Liver (tissue), 9 donors: ENCODE measurements around the gene STK11. TPM values are rescaled to one million over a fixed set of nuclear protein-coding genes. Genes with fewer than 3 reads are reported as not detected.

Source experiments
- DNase-seq: peaks from one replicate; pipeline ENCODE4 v3.0.0-alpha.2; 2017; ENCODE audit warnings: low spot score
- H3K27ac ChIP-seq, 2 donors: one replicate each; pipeline ENCODE4 v1.7.0; 2013; ENCODE audit warnings: inconsistent platforms in 2 of 2, low read length in 2 of 2, control low read depth in 1 of 2, low read depth in 1 of 2, mild to moderate bottlenecking in 1 of 2
- H3K27me3 ChIP-seq, 4 donors: one replicate each; pipeline versions ENCODE4 v1.6.1 to v1.7.0; 2013; ENCODE audit warnings: low read length in 3 of 4, inconsistent platforms in 1 of 4, mild to moderate bottlenecking in 1 of 4, moderate library complexity in 1 of 4; ENCODE audit not compliant: control insufficient read depth in 4 of 4, insufficient read depth in 4 of 4
- H3K36me3 ChIP-seq, 4 donors: one replicate each; pipeline versions ENCODE4 v1.6.1 to v1.7.0; 2013; ENCODE audit warnings: low read length in 3 of 4, mild to moderate bottlenecking in 3 of 4, low read depth in 1 of 4, moderate library complexity in 1 of 4; ENCODE audit not compliant: control insufficient read depth in 4 of 4, insufficient read depth in 3 of 4
- H3K4me1 ChIP-seq, 4 donors: one replicate each; pipeline versions ENCODE4 v1.6.1 to v1.7.0; 2013; ENCODE audit warnings: low read length in 3 of 4, mild to moderate bottlenecking in 3 of 4, moderate library complexity in 1 of 4; ENCODE audit not compliant: control insufficient read depth in 4 of 4, insufficient read depth in 4 of 4
- H3K4me3 ChIP-seq, 3 donors: one replicate each; pipeline versions ENCODE4 v1.6.1 to v1.7.0; 2013; ENCODE audit warnings: low read length in 3 of 3, control low read depth in 1 of 3, low read depth in 1 of 3, mild to moderate bottlenecking in 1 of 3
- H3K9ac ChIP-seq, 2 donors: one replicate each; pipeline ENCODE4 v1.7.0; 2013; ENCODE audit warnings: low read length in 2 of 2, mild to moderate bottlenecking in 2 of 2, moderate library complexity in 2 of 2, control low read depth in 1 of 2, low read depth in 1 of 2
- H3K9me3 ChIP-seq, 4 donors: one replicate each; pipeline versions ENCODE4 v1.6.1 to v1.7.0; 2013; ENCODE audit warnings: low read length in 3 of 4; ENCODE audit not compliant: control insufficient read depth in 4 of 4
- EGR1 ChIP-seq, 2 donors: IDR thresholded peaks; 2 replicates each; pipeline ENCODE4 v1.6.1; 2016 to 2018; ENCODE audit warnings: antibody characterized with exemption in 2 of 2, low read depth in 2 of 2
- FOXA1 ChIP-seq: IDR thresholded peaks from 2 replicates; pipeline ENCODE4 v1.6.1; 2016; ENCODE audit warnings: antibody characterized with exemption
- FOXA2 ChIP-seq: IDR thresholded peaks from 2 replicates; pipeline ENCODE4 v1.6.1; 2016; ENCODE audit warnings: antibody characterized with exemption
- GABPA ChIP-seq, 2 donors: IDR thresholded peaks in 1 of 2; conservative IDR thresholded peaks in 1 of 2; 2 replicates each; pipeline ENCODE4 v1.6.1; 2016; ENCODE audit warnings: antibody characterized with exemption in 2 of 2, mild to moderate bottlenecking in 1 of 2, moderate library complexity in 1 of 2
- HNF4A ChIP-seq, 2 donors: conservative IDR thresholded peaks; 2 replicates each; pipeline ENCODE4 v1.6.1; 2016; ENCODE audit warnings: antibody characterized with exemption in 2 of 2, mild to moderate bottlenecking in 2 of 2
- HNF4G ChIP-seq: IDR thresholded peaks from 2 replicates; pipeline ENCODE4 v1.6.1; 2016; ENCODE audit warnings: antibody characterized with exemption
- JUND ChIP-seq, 2 donors: IDR thresholded peaks; 2 replicates each; pipeline ENCODE4 v1.6.1; 2016; ENCODE audit warnings: antibody characterized with exemption in 2 of 2
- MAX ChIP-seq: IDR thresholded peaks from 2 replicates; pipeline ENCODE4 v1.6.1; 2016; ENCODE audit warnings: antibody characterized with exemption
- NR2F2 ChIP-seq: IDR thresholded peaks from 2 replicates; pipeline ENCODE4 v1.6.1; 2016; ENCODE audit warnings: antibody characterized with exemption
- RAD21 ChIP-seq, 2 donors: IDR thresholded peaks; 2 replicates each; pipeline ENCODE4 v1.6.1; 2016; ENCODE audit warnings: antibody characterized with exemption in 2 of 2, mild to moderate bottlenecking in 2 of 2
- RXRA ChIP-seq, 2 donors: IDR thresholded peaks; 2 replicates each; pipeline ENCODE4 v1.6.1; 2017 to 2018; ENCODE audit warnings: antibody characterized with exemption in 2 of 2, mild to moderate bottlenecking in 1 of 2
- SP1 ChIP-seq: IDR thresholded peaks from 2 replicates; pipeline ENCODE4 v1.6.1; 2018; ENCODE audit warnings: antibody characterized with exemption, mild to moderate bottlenecking
- TAF1 ChIP-seq: conservative IDR thresholded peaks from 2 replicates; pipeline ENCODE4 v1.6.1; 2016; ENCODE audit warnings: antibody characterized with exemption, mild to moderate bottlenecking
- YY1 ChIP-seq: IDR thresholded peaks from 2 replicates; pipeline ENCODE4 v1.6.1; 2016; ENCODE audit warnings: antibody characterized with exemption, mild to moderate bottlenecking
- ZBTB33 ChIP-seq: IDR thresholded peaks from 2 replicates; pipeline ENCODE4 v1.6.1; 2016; ENCODE audit warnings: antibody characterized with exemption
- WGBS: extraction: QIAGEN DNeasy Blood & Tissue Kit; methylation state at CpG from one replicate; pipeline ENCODE4 v1.1.7; 2013; 5-methylcytosine and 5-hydroxymethylcytosine counted together
- polyA plus RNA-seq, 2 donors: library from polyadenylated mRNA; stranded (reverse) in 1 of 2; unstranded in 1 of 2; fragments of 200-250 nt in 1 of 2; fragments of >200 nt in 1 of 2; fragmentation: Nextera tagmentation in 1 of 2; extraction: Ambion mirVana in 1 of 2; gene quantifications; one replicate each; pipeline versions ENCODE4 v1.2.1 to v1.2.3, GENCODE V29; 2013 to 2015
- total RNA-seq, 2 donors: library from RNA; depleted of rRNA; stranded (reverse); fragments of >200 nt; gene quantifications; one replicate each; pipeline ENCODE4 v1.2.3, GENCODE V29; 2014
- TF ChIP-seq, protein P1 (sequence below): IDR thresholded peaks from 2 replicates; pipeline ENCODE4 v1.6.1; 2016; ENCODE audit warnings: antibody characterized with exemption
- TF ChIP-seq, protein P2 (sequence below): IDR thresholded peaks from 2 replicates; pipeline ENCODE4 v1.6.1; 2016; ENCODE audit warnings: antibody characterized with exemption, mild to moderate bottlenecking
- donor health status: healthy.
- donor health status: healthy.
- donor health status: healthy.
- donor health status: healthy.
- donor health status: healthy.

STK11 gene
- total and polyA plus RNA-seq, 4 donors = 3.0 to 126 (median 35.5) TPM

GRCh38 chr19:1234051-1234954 lies 28.7 kb downstream of the STK11 start:
- Histone ChIP-seq H3K27me3 (no peaks in the 10 kb centered on the region), H3K36me3 (no peaks in the 10 kb centered on the region), H3K9me3 (no peaks in the 10 kb centered on the region), H3K9ac (no peak overlapping the region), H3K27ac (no peak overlapping the region), H3K4me1 (peaks cover 0 to 18% (median 8%) of the 10 kb centered on the region in 4 donors), H3K4me3 (no peak overlapping the region)
- no peak for DNase-seq
- 86% methylated on average over 45 of the region's 45 CpGs for WGBS
- no peak for TF ChIP-seq JUND (IDR thresholded peaks at IDR 0.05)
- TF ChIP-seq NR2F2 = no peak
- TF ChIP-seq, protein P1, sequence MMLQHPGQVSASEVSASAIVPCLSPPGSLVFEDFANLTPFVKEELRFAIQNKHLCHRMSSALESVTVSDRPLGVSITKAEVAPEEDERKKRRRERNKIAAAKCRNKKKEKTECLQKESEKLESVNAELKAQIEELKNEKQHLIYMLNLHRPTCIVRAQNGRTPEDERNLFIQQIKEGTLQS = no peak
- no peak for TF ChIP-seq HNF4A (conservative IDR thresholded peaks at IDR 0.05)
- no peak for TF ChIP-seq RXRA (IDR thresholded peaks at IDR 0.05)
- no peak for TF ChIP-seq YY1
- no peak for TF ChIP-seq EGR1 (IDR thresholded peaks at IDR 0.05; ENCODE audit: low read depth in 2 of 2)
- no peak for TF ChIP-seq HNF4G
- no peak for TF ChIP-seq SP1
- TF ChIP-seq FOXA2 = no peak
- TF ChIP-seq FOXA1 = no peak
- TF ChIP-seq, protein P2, sequence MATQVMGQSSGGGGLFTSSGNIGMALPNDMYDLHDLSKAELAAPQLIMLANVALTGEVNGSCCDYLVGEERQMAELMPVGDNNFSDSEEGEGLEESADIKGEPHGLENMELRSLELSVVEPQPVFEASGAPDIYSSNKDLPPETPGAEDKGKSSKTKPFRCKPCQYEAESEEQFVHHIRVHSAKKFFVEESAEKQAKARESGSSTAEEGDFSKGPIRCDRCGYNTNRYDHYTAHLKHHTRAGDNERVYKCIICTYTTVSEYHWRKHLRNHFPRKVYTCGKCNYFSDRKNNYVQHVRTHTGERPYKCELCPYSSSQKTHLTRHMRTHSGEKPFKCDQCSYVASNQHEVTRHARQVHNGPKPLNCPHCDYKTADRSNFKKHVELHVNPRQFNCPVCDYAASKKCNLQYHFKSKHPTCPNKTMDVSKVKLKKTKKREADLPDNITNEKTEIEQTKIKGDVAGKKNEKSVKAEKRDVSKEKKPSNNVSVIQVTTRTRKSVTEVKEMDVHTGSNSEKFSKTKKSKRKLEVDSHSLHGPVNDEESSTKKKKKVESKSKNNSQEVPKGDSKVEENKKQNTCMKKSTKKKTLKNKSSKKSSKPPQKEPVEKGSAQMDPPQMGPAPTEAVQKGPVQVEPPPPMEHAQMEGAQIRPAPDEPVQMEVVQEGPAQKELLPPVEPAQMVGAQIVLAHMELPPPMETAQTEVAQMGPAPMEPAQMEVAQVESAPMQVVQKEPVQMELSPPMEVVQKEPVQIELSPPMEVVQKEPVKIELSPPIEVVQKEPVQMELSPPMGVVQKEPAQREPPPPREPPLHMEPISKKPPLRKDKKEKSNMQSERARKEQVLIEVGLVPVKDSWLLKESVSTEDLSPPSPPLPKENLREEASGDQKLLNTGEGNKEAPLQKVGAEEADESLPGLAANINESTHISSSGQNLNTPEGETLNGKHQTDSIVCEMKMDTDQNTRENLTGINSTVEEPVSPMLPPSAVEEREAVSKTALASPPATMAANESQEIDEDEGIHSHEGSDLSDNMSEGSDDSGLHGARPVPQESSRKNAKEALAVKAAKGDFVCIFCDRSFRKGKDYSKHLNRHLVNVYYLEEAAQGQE = no peak
- no peak for TF ChIP-seq TAF1
- TF ChIP-seq ZBTB33 = no peak
- no peak for TF ChIP-seq RAD21 (IDR thresholded peaks at IDR 0.05)
- no peak for TF ChIP-seq GABPA (IDR thresholded peaks at IDR 0.05 in 1 of 2, conservative IDR thresholded peaks at IDR 0.05 in 1 of 2)
- no peak for TF ChIP-seq MAX

- Histone ChIP-seq H3K9me3 (no peaks in the 10 kb centered on the region), H3K27me3 (no peaks in the 10 kb centered on the region), H3K36me3 (no peaks in the 10 kb centered on the region), H3K4me3 (no peak overlapping the region), H3K27ac (no peak overlapping the region), H3K9ac (no peak overlapping the region), H3K4me1 (peaks cover 0 to 18% (median 8%) of the 10 kb centered on the region in 4 donors)
- WGBS = 92% methylated on average over 43 of the region's 43 CpGs
- no peak for DNase-seq
- TF ChIP-seq FOXA1 = no peak
- TF ChIP-seq, protein P2 = no peak
- no peak for TF ChIP-seq EGR1 (IDR thresholded peaks at IDR 0.05; ENCODE audit: low read depth in 2 of 2)
- no peak for TF ChIP-seq GABPA (IDR thresholded peaks at IDR 0.05 in 1 of 2, conservative IDR thresholded peaks at IDR 0.05 in 1 of 2)
- TF ChIP-seq NR2F2 = no peak
- no peak for TF ChIP-seq SP1
- TF ChIP-seq ZBTB33 = no peak
- no peak for TF ChIP-seq FOXA2
Observed at GRCh38 chr19:1234955-1235380, 29.4 kb downstream of the STK11 start.
